Measurements from ENCODE around the gene KRTAP4-1. TPM values are rescaled to one million over a fixed set of nuclear protein-coding genes. Genes with fewer than 3 reads are reported as not detected.
"Not testable (repeated sequence)": the region's sequence is repeated elsewhere in the genome, so short reads cannot be mapped to it uniquely, and the experiment has no call there.

The KRTAP4-1 gene
- total RNA-seq, 1 donor = not detected

DNA sequence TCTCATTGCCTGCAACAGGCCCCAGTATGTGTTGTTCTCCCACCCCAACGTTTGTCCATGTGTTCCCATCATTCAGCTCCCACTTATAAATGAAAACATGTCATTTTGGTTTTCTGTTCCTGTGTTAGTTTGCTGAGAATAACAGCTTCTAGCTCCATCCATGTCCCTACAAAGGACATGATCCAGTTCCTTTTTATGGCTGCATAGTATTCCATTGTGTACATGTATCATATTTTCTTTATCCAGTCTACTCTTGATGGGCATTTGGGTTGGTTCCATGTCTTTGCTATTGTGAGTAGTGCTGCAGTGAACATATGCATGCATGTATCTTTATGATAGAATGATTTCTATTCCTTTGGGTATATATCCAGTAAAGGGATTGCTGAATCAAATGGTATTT is 31.0 kb upstream of the KRTAP4-1 start:
- TF ChIP-seq CTCF (IDR thresholded peaks at IDR 0.05; ENCODE audit: insufficient read depth, low read length) = no peak
- no peak for DNase-seq (ENCODE audit: low read depth)
- no peak overlapping the region for H3K4me3 ChIP-seq (ENCODE audit: low read depth, low read length)

GRCh38 chr17:41212524-41213169 is 27.9 kb upstream of the KRTAP4-1 start:
- TF ChIP-seq CTCF (IDR thresholded peaks at IDR 0.05; ENCODE audit: insufficient read depth, low read length) = no peak
- DNase-seq (ENCODE audit: low read depth) = no peak
- no peak overlapping the region for H3K4me3 ChIP-seq (ENCODE audit: low read depth, low read length)

DNA sequence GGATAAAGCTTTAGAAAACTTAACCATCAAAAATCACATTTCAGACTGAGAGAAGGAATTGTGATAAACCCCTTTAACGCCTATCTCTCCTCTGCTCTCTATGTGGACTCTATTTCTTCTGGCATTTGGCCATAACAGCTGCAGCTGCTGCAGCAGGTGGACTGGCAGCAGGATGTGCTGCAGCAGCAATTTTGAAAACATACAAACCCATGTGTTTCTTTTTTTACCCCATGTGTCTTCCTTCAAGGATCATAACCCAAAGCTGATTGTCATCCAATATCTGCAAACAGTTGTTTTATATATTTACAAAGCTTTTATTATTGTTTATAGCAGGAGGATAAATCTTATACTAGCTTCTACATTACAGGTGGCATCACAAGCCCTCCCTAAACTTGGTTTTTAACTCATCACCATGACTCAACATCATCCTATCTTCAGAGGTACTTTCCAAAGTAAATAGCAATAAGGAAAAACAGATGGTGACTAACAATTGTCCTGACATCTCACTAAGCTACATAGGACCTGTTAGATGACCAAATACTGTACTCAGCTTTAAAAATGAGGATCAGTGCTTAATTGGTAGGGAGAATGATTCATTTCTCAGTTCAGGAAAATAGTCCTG is 27.2 kb upstream of the KRTAP4-1 start:
- TF ChIP-seq CTCF (IDR thresholded peaks at IDR 0.05; ENCODE audit: insufficient read depth, low read length) = no peak
- peak; percentile 42 for DNase-seq (ENCODE audit: low read depth)
- H3K4me3 ChIP-seq (ENCODE audit: low read depth, low read length) = no peak overlapping the region

DNA sequence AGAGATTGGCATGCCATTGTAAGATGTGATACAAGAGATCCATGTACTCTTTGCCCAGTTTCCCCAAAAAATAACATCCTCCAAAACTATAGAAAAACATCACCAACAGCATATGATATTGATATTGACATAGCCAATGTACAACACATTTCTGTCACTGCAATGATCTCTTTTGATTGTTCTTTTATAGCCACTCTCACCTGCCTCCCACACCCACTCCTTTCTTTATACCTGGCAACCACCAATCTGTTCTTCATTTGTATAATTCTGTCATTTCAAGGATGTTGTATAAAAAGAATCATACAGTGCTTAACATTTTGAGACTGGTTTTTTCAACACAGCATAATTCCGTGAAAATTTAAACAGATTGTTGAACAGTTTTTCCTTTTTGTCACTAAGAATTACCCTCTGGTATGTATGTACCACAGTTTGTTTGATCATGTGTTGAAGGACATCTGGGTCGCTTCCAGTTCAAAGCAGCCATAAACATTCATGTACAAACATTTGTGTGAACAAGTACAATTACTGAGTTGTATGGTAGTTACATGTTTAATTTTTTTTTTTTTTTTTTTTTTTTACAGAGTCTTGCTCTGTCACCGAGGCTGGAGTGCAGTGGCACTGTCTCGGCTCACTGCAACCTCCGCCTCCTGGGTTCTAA is 14.8 kb upstream of the KRTAP4-1 start:
- H3K4me3 ChIP-seq (ENCODE audit: low read depth, low read length) = no peak overlapping the region
- TF ChIP-seq CTCF (IDR thresholded peaks at IDR 0.05; ENCODE audit: insufficient read depth, low read length) = no peak

DNA sequence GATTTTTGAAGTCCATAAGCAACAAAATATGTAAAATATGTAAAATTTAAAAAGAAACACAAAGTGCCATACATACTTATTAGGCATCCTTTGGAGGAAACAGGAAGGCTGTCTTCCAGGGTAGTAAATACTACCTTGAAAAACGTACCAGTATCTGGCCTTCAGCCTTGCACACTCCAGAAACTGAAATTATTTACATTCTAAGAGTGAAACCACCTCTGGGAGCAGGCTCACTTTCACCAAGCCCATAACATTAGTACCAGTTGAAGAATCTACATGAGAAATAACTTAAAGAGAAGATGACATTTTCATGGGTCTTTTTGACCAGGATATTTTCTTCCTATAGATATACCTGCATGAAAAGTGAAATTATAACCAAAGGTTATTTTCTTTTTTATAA is 11.4 kb upstream of the KRTAP4-1 start:
- no peak overlapping the region for H3K4me3 ChIP-seq (ENCODE audit: low read depth, low read length)
- TF ChIP-seq CTCF (IDR thresholded peaks at IDR 0.05; ENCODE audit: insufficient read depth, low read length) = no peak
- no peak for DNase-seq (ENCODE audit: low read depth)

More for the DNA sequence above, 14.8 kb upstream of the KRTAP4-1 start:
- DNase-seq (ENCODE audit: low read depth) = no peak

- H3K4me3 ChIP-seq (ENCODE audit: low read depth, low read length) = no peak overlapping the region
- TF ChIP-seq CTCF (IDR thresholded peaks at IDR 0.05; ENCODE audit: insufficient read depth, low read length) = no peak
- no peak for DNase-seq (ENCODE audit: low read depth)
Observed at GRCh38 chr17:41190328-41190727, 5.6 kb upstream of the KRTAP4-1 start.

- DNase-seq (ENCODE audit: low read depth); H3K4me3 ChIP-seq (ENCODE audit: low read depth, low read length): not testable (repeated sequence)
Observed at GRCh38 chr17:41189837-41190318, 5.2 kb upstream of the KRTAP4-1 start, which contains the start of gene KRTAP9-1. TSS of gene KRTAP9-1 (plus strand) at chr17:41189887. CDS start at chr17:41189887, 0 bp downstream.
